Gastroesophageal sphincter (tissue), 4 donors: ENCODE data around the gene LMO7. TPM values are rescaled to one million over a fixed set of nuclear protein-coding genes. Genes with fewer than 3 reads are reported as not detected.
"Not testable (repeated sequence)": the region's sequence is repeated elsewhere in the genome, so short reads cannot be mapped to it uniquely, and the experiment has no call there.

ENCODE experiments used
- ATAC-seq: fragments of 150-250 bp; one replicate; pipeline ENCODE4 v1.9.1; 2016; ENCODE audit warnings: mild to moderate bottlenecking, moderate library complexity
- H3K27ac ChIP-seq, 4 donors: fragments of 200-600 bp; sonication (generic) in 3 of 4; 1 replicate in 3 of 4; 2 replicates in 1 of 4; pipeline ENCODE4 v1.5.1; 2016 to 2019
- H3K27me3 ChIP-seq: fragments of 200-600 bp; sonication (generic); one replicate; pipeline ENCODE4 v1.5.1; 2019
- H3K36me3 ChIP-seq, 2 donors: fragments of 200-600 bp; sonication (generic); one replicate each; pipeline ENCODE4 v1.5.1; 2019; ENCODE audit warnings: control low read depth in 1 of 2
- H3K4me1 ChIP-seq, 3 donors: fragments of 200-600 bp; sonication (generic); 1 replicate in 2 of 3; 2 replicates in 1 of 3; pipeline ENCODE4 v1.5.1; 2016 to 2019; ENCODE audit warnings: control low read depth in 2 of 3
- H3K4me3 ChIP-seq, 2 donors: fragments of 200-600 bp; sonication (generic); one replicate each; pipeline ENCODE4 v1.5.1; 2019; ENCODE audit warnings: mild to moderate bottlenecking in 1 of 2, moderate library complexity in 1 of 2
- H3K9me3 ChIP-seq, 3 donors: fragments of 200-600 bp; sonication (generic); one replicate each; pipeline ENCODE4 v1.5.1; 2017 to 2019; ENCODE audit warnings: control low read depth in 2 of 3
- EP300 ChIP-seq: sonication (generic); formaldehyde crosslinking; IDR thresholded peaks from one replicate; pipeline ENCODE4 v1.6.1; 2017; ENCODE audit warnings: antibody characterized with exemption, mild to moderate bottlenecking
- POLR2A ChIP-seq, 2 donors: fragments of 450-650 bp; IDR thresholded peaks; one replicate each; pipeline ENCODE4 v1.6.1; 2017; ENCODE audit warnings: antibody characterized with exemption in 2 of 2, mild to moderate bottlenecking in 2 of 2, moderate library complexity in 1 of 2
- POLR2AphosphoS5 ChIP-seq: sonication (generic); formaldehyde crosslinking; IDR thresholded peaks from one replicate; pipeline ENCODE4 v1.6.1; 2017; ENCODE audit warnings: antibody characterized with exemption
- WGBS, 2 donors: methylation state at CpG; one replicate each; pipeline ENCODE4 v1.1.5; 2018; ENCODE audit warnings: low coverage in 1 of 2; 5-methylcytosine and 5-hydroxymethylcytosine counted together
- total RNA-seq, 4 donors: library from RNA; depleted of rRNA; stranded (reverse); fragments of >200 nt; gene quantifications; one replicate each; pipeline ENCODE4 v1.1.0, GENCODE V29; 2016
- TF ChIP-seq, protein P1 (sequence below), 4 experiments: fragments of 200-600 bp in 2 of 4; fragments of 450-650 bp in 2 of 4; sonication (generic) in 1 of 4; IDR thresholded peaks; one replicate each; pipeline ENCODE4 v1.5.1; 2017 to 2019; ENCODE audit warnings: antibody characterized with exemption in 4 of 4, mild to moderate bottlenecking in 2 of 4, moderate library complexity in 2 of 4

Gene LMO7
- total RNA-seq, 4 donors from 2014 or later: 15.1 to 45.0 (median 26.8) TPM

DNA sequence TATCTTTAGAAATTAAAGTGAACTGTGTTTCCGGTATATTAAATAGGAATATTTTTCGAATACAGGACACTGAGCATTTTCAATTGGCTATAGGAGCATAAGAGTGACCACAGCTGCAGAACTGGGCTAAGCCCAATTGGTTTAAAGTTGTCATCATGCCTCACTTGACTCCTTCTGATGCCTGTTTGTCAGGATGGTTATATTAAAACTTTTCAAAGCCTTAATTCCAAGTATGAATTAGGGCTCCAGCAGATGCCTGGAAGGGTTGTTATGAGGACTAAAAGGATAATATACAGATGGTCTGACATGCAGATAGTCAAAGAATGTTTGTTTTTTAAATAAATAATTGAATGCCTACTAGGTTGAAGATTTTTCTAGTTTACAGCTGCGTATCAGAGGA lies 100.0 kb downstream of the LMO7 start:
- Histone ChIP-seq H3K36me3 (no peaks in the 10 kb centered on the region), H3K9me3 (no peaks in the 10 kb centered on the region), H3K27ac (no peak overlapping the region), H3K27me3 (no peaks in the 10 kb centered on the region), H3K4me1 (no peaks in the 10 kb centered on the region), H3K4me3 (no peak overlapping the region)
- TF ChIP-seq POLR2A (IDR thresholded peaks at IDR 0.05) (no peak), EP300 (no peak), POLR2AphosphoS5 (no peak)
- TF ChIP-seq, protein P1, sequence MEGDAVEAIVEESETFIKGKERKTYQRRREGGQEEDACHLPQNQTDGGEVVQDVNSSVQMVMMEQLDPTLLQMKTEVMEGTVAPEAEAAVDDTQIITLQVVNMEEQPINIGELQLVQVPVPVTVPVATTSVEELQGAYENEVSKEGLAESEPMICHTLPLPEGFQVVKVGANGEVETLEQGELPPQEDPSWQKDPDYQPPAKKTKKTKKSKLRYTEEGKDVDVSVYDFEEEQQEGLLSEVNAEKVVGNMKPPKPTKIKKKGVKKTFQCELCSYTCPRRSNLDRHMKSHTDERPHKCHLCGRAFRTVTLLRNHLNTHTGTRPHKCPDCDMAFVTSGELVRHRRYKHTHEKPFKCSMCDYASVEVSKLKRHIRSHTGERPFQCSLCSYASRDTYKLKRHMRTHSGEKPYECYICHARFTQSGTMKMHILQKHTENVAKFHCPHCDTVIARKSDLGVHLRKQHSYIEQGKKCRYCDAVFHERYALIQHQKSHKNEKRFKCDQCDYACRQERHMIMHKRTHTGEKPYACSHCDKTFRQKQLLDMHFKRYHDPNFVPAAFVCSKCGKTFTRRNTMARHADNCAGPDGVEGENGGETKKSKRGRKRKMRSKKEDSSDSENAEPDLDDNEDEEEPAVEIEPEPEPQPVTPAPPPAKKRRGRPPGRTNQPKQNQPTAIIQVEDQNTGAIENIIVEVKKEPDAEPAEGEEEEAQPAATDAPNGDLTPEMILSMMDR (IDR thresholded peaks at IDR 0.05): no peak
- 80 to 82% methylated on average over 3 of the region's 3 CpGs for WGBS, 2 donors
- no peak for ATAC-seq

DNA sequence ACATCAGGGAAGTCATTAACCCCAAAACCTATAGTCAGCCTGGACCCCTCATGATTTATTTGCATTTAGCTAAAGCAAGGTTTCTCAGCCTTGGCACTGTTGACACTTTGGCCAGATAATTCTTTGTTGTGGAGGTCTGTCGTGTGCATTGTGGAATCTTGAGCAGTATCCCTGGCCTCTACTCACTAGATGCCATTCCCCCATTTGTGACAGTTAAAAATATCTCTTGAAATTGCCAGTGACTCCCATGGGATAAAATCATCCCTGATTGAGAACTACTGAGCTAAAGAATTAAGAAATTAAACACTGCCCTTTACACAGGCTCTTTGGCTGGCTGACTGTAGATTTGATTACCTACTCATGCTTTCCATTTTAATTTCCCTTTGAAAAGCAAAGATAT lies 102.7 kb downstream of the LMO7 start:
- no peak for ATAC-seq
- Histone ChIP-seq H3K4me3 (no peak overlapping the region), H3K27me3 (no peaks in the 10 kb centered on the region), H3K27ac (no peak overlapping the region), H3K4me1 (no peaks in the 10 kb centered on the region), H3K9me3 (no peaks in the 10 kb centered on the region), H3K36me3 (no peaks in the 10 kb centered on the region)
- 67 to 83% methylated on average over 1 of the region's 1 CpG for WGBS, 2 donors
- TF ChIP-seq POLR2AphosphoS5 (no peak), EP300 (no peak), POLR2A (IDR thresholded peaks at IDR 0.05) (no peak)
- TF ChIP-seq, protein P1 (IDR thresholded peaks at IDR 0.05): no peak

DNA sequence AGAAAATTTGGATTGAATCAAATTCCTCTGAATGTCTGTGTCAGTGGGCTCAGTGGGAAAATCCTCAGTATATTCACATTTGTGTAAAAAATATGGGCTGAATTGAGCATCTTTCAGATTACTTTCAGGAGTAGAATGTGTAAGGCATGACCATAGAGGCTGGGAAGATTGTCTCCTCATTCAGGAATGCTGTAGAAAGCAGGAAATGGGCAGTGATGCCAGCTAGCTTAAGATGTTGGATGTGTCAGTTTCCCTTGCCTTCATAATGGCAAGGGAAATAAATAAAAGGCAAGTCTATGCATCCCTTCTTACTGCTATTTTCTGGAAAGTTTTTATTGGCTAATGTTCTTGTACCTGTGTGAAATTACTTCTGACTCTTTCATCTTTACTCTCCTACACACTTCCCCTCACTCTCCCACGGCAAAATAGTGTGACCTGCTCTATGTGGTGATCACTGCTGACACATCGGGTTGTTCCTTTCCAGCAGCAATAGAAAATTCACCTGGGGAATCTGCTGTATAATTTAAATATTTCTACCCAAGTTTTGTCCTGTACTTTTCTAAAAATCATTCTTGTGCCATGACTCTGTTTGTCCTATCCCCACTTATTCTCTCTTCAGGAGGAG lies 103.2 kb downstream of the LMO7 start:
- H3K4me1 ChIP-seq: no peaks in the 10 kb centered on the region
- no peak overlapping the region for H3K27ac ChIP-seq
- TF ChIP-seq POLR2A (IDR thresholded peaks at IDR 0.05): no peak
- ATAC-seq: no peak
- no peaks in the 10 kb centered on the region for H3K9me3 ChIP-seq
- H3K27me3 ChIP-seq: no peaks in the 10 kb centered on the region
- WGBS, 2 donors: 94 to 100% methylated on average over 1 to 2 of the region's 2 CpGs
- H3K36me3 ChIP-seq: no peaks in the 10 kb centered on the region
- H3K4me3 ChIP-seq: no peak overlapping the region

DNA sequence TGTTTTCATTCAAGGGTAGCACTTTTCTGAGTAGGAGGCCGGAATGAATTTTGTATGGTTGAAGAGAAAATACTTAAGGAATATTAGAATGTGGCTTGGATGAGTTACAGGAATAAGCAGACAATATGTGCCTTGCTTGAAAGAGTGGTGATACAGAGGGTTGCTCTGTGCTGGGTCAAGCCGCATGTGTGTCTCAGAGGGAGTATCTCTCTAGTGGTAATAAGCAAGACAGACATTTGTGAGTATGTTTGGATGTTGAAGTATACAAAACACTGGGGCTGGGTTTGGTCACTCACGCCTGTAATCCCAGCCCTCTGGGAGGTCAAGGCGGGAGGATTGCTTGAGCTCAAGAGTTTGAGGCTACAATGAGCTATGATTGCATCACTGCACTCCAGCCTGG lies 103.9 kb downstream of the LMO7 start:
- H3K4me3 ChIP-seq: no peak overlapping the region
- no peaks in the 10 kb centered on the region for H3K36me3 ChIP-seq
- TF ChIP-seq EP300 (no peak), POLR2AphosphoS5 (no peak), POLR2A (IDR thresholded peaks at IDR 0.05) (no peak)
- TF ChIP-seq, protein P1 (IDR thresholded peaks at IDR 0.05): no peak
- WGBS, 2 donors: 90 to 93% methylated on average over 2 to 4 of the region's 4 CpGs
- H3K9me3 ChIP-seq: no peaks in the 10 kb centered on the region
- no peaks in the 10 kb centered on the region for H3K4me1 ChIP-seq
- no peak overlapping the region for H3K27ac ChIP-seq
- ATAC-seq: no peak
- H3K27me3 ChIP-seq: no peaks in the 10 kb centered on the region

DNA sequence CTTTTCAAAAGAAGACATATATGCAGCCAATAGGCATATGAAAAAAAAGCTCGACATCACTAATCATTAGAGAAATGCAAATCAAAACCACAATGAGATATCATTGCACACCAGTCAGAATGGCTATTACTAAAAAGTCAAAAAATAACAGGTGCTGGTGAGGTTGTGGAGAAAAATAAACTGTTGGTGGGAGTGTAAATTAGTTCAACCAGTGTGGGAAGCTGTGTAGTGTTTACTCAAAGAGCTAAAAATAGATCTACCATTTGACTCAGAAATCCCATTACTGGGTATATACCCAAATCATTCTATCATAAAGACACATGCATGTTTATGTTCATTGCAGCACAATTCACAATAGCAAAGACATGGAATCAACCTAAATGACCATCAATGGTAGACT lies 106.9 kb downstream of the LMO7 start:
- 85 to 100% methylated on average over 1 of the region's 1 CpG for WGBS, 2 donors
- not testable (repeated sequence) for H3K4me1 ChIP-seq, ATAC-seq, H3K9me3 ChIP-seq, H3K36me3 ChIP-seq, H3K27ac ChIP-seq, H3K27me3 ChIP-seq, H3K4me3 ChIP-seq

DNA sequence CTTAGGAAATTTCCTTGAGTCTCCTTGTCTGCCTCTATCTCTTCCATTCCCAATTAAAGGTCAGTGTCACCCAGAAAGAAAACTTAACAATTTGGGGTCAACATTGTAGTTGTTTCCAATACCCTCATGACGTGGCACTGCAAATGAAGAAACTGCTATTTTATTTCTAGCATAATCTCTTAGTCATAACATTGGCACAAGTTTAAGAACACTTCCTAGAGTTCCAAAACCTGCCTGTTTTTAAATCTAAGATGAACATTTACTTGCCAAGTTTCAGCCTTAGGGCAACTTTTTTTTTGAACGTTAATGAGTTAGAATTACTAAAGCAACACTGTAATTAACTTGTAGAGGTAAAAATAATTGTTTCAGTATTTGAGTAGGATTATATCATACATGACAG lies 108.0 kb downstream of the LMO7 start:
- no peaks in the 10 kb centered on the region for H3K9me3 ChIP-seq
- ATAC-seq: no peak
- TF ChIP-seq POLR2A (IDR thresholded peaks at IDR 0.05) (no peak), EP300 (no peak), POLR2AphosphoS5 (no peak)
- TF ChIP-seq, protein P1 (IDR thresholded peaks at IDR 0.05): no peak
- no peak overlapping the region for H3K4me3 ChIP-seq
- H3K27me3 ChIP-seq: no peaks in the 10 kb centered on the region
- H3K27ac ChIP-seq: no peak overlapping the region
- H3K36me3 ChIP-seq: no peaks in the 10 kb centered on the region
- peaks cover 0 to 2% (median 0%) of the 10 kb centered on the region in 3 donors for H3K4me1 ChIP-seq
- 31 to 65% methylated on average over 2 of the region's 2 CpGs for WGBS, 2 donors
